AG04450 (cell line): ENCODE measurements around the gene POPDC2. TPM values are rescaled to one million over a fixed set of nuclear protein-coding genes. Genes with fewer than 3 reads are reported as not detected.

Experiments
- CTCF ChIA-PET: fragments of 300-600, 350-600 bp; formaldehyde crosslinking; extraction: SDS; loops from one replicate; lab custom pipeline; 2022; ENCODE audit warnings: antibody characterized with exemption, inconsistent platforms; lab: Charles Lee
- POLR2A ChIA-PET: fragments of 350-600 bp; formaldehyde crosslinking; extraction: SDS; loops from one replicate; lab custom pipeline; 2021; ENCODE audit warnings: antibody characterized with exemption, inconsistent platforms; lab: Yijun Ruan, JAX
- DNase-seq: peaks from one replicate; pipeline ENCODE4 v3.0.0-alpha.2; 2011; ENCODE audit warnings: low read depth, low spot score
- H3K27ac ChIP-seq: one replicate; pipeline ENCODE4 v1.5.1; 2012; ENCODE audit warnings: low read depth, low read length, control low read depth
- H3K27me3 ChIP-seq: one replicate; pipeline ENCODE4 v1.6.0; 2012; ENCODE audit warnings: low read length; ENCODE audit not compliant: control insufficient read depth, insufficient read depth
- H3K4me3 ChIP-seq: 2 replicates; pipeline ENCODE4 v1.5.1; 2011; ENCODE audit warnings: mild to moderate bottlenecking, low read depth, low read length, control low read depth
- H3K9me3 ChIP-seq: 2 replicates; pipeline ENCODE4 v1.5.1; 2012; ENCODE audit warnings: low read length; ENCODE audit not compliant: control insufficient read depth, insufficient read depth
- CTCF ChIP-seq: IDR thresholded peaks from 2 replicates; pipeline ENCODE4 v1.5.1; 2011; ENCODE audit warnings: low read depth, low read length, control low read depth, inconsistent platforms
- polyA plus RNA-seq: library from polyadenylated mRNA; depleted of rRNA; stranded (reverse); fragments of >200 nt; gene quantifications from 2 replicates; pipeline ENCODE4 v1.2.3, GENCODE V29; 2011

POPDC2 gene
- polyA plus RNA-seq, 1 experiment, result 0.43 TPM

- no peak for DNase-seq
Observed at GRCh38 chr3:119604878-119605277, 55.5 kb downstream of the POPDC2 start.

GRCh38 chr3:119602676-119603075, 57.7 kb downstream of the POPDC2 start:
- Histone ChIP-seq H3K9me3 (no peaks in the 10 kb centered on the region), H3K27ac (no peak overlapping the region), H3K27me3 (peaks cover 13% of the 10 kb centered on the region), H3K4me3 (no peak overlapping the region)
- CTCF ChIA-PET, result interaction anchor here (0.7 kb wide), 1 partner anchor 9 kb away, joined by 3 read pairs; no protein-coding TSS in a partner anchor
- DNase-seq, result no peak
- no peak for TF ChIP-seq CTCF
- POLR2A ChIA-PET, result no interaction called here

More at GRCh38 chr3:119604878-119605277, 55.5 kb downstream of the POPDC2 start:
- CTCF ChIA-PET, result no interaction called here
- POLR2A ChIA-PET, result no interaction called here
- H3K27me3 ChIP-seq, result peaks cover 14% of the 10 kb centered on the region
- no peak overlapping the region for H3K27ac ChIP-seq
- no peak for TF ChIP-seq CTCF
- H3K9me3 ChIP-seq, result no peaks in the 10 kb centered on the region
- H3K4me3 ChIP-seq, result no peak overlapping the region

- no peak for DNase-seq
- ChIA-PET CTCF (no interaction called here), POLR2A (no interaction called here)
- H3K27me3 ChIP-seq, result peaks cover 8% of the 10 kb centered on the region
- H3K4me3 ChIP-seq, result no peak overlapping the region
- no peak overlapping the region for H3K27ac ChIP-seq
- TF ChIP-seq CTCF, result no peak
- H3K9me3 ChIP-seq, result no peaks in the 10 kb centered on the region
Observed at GRCh38 chr3:119601154-119601553, 59.2 kb downstream of the POPDC2 start.

- ChIA-PET CTCF (interaction anchor here (0.8 kb wide), 1 partner anchor 80 kb away, joined by 3 read pairs; no protein-coding TSS in a partner anchor), POLR2A (no interaction called here)
- peak; percentile 19; the same call in 1 of the 2 replicates for TF ChIP-seq CTCF
Observed at GRCh38 chr3:119600732-119601131, 59.7 kb downstream of the POPDC2 start.

GRCh38 chr3:119599558-119600174, 60.7 kb downstream of the POPDC2 start:
- H3K9me3 ChIP-seq, result no peaks in the 10 kb centered on the region
- H3K27me3 ChIP-seq, result peaks cover 8% of the 10 kb centered on the region
- POLR2A ChIA-PET, result interaction anchor here (0.6 kb wide), 1 partner anchor 497 kb away, joined by 9 read pairs; no protein-coding TSS in a partner anchor
- H3K4me3 ChIP-seq, result no peak overlapping the region
- TF ChIP-seq CTCF, result no peak
- CTCF ChIA-PET, result no interaction called here
- H3K27ac ChIP-seq, result no peak overlapping the region
- no peak for DNase-seq

More at GRCh38 chr3:119600732-119601131, 59.7 kb downstream of the POPDC2 start:
- Histone ChIP-seq H3K9me3 (no peaks in the 10 kb centered on the region), H3K27me3 (peaks cover 8% of the 10 kb centered on the region), H3K27ac (no peak overlapping the region), H3K4me3 (no peak overlapping the region)
- DNase-seq, result no peak
